ENCODE results near the gene NAALADL1. TPM values are rescaled to one million over a fixed set of nuclear protein-coding genes. Genes with fewer than 3 reads are reported as not detected.

The NAALADL1 gene
- total RNA-seq, 1 donor from 2014 or later, result 13.4 TPM

- Mint-ChIP-seq H3K27ac (no peak overlapping the region), H3K9me3 (no peaks in the 10 kb centered on the region), H3K27me3 (no peaks in the 10 kb centered on the region), H3K36me3 (ENCODE audit: low read depth) (peaks cover 52% of the 10 kb centered on the region), H3K4me3 (no peak overlapping the region), H3K4me1 (peaks cover 25% of the 10 kb centered on the region)
- ATAC-seq (ENCODE audit: low read depth) (no peak), DNase-seq (no peak)
- ChIA-PET POLR2A (interaction anchor here (0.5 kb wide), 1 partner anchor 36 kb away, joined by 3 read pairs; no protein-coding TSS in a partner anchor), CTCF (no interaction called here)
- TF ChIP-seq CTCF (IDR thresholded peaks at IDR 0.05), result no peak
- intact Hi-C loops (cut with micrococcal nuclease), result no loop called here
Observed at GRCh38 chr11:65086809-65087208, 28.5 kb upstream of the NAALADL1 start.

DNA sequence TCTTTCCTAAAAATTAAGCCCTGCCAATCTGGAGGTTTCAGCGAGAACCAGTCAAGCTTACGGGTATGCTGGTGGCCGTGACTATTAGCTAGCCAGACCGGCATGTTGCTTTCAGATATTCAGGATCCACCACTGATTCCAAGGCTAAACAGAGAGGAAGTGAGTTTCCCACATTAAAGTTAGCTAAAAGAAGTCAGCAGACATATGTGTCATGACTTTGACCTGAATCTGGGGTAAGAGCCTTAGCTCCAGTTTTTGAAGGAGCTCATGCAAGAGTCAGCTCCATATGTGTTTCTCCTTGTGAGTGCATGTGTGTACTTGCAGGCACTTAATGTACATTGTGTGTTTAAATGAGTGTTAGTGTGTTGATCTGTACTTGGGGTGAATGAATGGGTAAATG lies 27.1 kb upstream of the NAALADL1 start:
- H3K27ac Mint-ChIP-seq, result peak overlapping the region; percentile 94
- ChIA-PET POLR2A (interaction anchor here (0.9 kb wide), 1 partner anchor 50 kb away, joined by 3 read pairs; no protein-coding TSS in a partner anchor), CTCF (interaction anchor here (1.4 kb wide), 1 partner anchor 36 kb away, joined by 5 read pairs; the partner anchor contains the start of genes FAU and MRPL49)
- intact Hi-C loops (cut with micrococcal nuclease), result loop anchor here (2.0 kb wide), 1 partner anchor 169 kb away; the partner anchor contains the start of gene ATG2A
- DNase-seq (no peak), ATAC-seq (ENCODE audit: low read depth) (no peak)
- H3K4me3 Mint-ChIP-seq, result peak overlapping the region; percentile 93
- peaks cover 25% of the 10 kb centered on the region for H3K4me1 Mint-ChIP-seq
- H3K9me3 Mint-ChIP-seq, result no peaks in the 10 kb centered on the region
- peaks cover 52% of the 10 kb centered on the region for H3K36me3 Mint-ChIP-seq (ENCODE audit: low read depth)
- H3K27me3 Mint-ChIP-seq, result no peaks in the 10 kb centered on the region
- no peak for TF ChIP-seq CTCF (IDR thresholded peaks at IDR 0.05)

DNA sequence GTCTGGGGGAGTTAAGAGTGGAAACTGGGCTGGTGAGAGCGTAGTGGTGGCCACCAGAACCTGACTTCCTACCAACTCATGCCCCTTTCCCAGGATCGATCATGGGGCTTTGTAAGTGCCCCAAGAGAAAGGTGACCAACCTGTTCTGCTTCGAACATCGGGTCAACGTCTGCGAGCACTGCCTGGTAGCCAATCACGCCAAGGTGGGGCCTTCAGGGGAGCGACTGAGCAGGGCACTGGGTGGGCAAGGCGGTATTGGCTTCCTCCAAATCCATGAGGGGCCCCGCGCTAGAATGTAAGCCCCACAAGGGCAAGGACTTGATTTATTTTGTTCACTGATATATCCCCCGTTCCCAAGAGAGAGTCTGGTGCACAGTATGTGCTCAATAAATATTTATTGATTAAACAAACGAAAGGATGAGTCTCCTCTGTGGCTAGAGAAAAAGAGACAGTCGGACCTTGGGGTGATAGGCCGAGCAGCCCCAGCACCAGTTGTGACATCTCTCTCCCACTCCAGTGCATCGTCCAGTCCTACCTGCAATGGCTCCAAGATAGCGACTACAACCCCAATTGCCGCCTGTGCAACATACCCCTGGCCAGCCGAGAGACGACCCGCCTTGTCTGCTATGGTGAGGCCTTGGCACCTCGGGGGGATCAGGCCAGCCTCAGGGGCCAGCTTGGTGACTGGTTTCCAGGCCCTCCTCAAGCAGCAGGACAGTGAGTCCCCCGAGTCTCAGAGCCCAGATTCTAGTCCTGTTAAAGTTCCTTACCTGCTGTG lies 26.4 kb upstream of the NAALADL1 start:
- peak overlapping the region; percentile 94 for H3K27ac Mint-ChIP-seq
- no peaks in the 10 kb centered on the region for H3K27me3 Mint-ChIP-seq
- H3K9me3 Mint-ChIP-seq, result no peaks in the 10 kb centered on the region

DNA sequence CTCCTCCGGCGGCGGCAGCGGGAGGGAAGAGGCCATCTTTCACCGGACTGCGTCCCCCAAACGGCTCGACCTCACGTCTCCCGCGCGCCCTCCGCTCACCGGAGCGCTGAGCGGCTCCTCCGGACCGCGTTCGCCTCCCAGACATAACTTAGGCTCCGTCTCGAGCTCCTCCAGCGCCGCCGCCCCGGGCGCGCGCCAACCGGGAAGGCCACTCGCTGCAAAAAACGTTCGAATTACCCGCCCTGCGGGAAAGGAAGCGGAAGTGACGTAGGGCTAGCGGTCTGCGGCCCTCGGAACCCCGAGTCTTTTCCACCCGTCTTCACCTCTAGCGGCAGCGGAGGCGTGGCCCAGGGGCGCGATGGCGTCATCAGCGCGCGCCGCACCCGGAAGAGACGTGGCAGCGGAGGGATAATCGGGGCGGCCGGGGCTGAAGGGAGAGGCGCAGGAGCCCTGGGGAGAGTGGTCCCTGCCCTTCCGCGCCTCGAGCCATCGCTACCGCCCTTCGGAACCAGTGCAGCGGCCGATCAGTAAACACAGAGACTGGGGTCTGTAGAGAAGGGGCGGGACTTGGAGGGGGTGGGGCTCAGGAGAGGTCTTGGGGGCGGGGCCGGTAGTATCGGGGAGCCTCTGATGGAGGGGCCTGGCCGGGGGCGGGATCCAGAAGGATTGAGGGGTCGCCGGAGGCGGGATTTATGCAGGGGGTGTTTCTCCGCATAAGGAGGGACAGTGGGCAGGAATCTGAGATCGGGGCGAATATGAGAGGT lies 25.7 kb upstream of the NAALADL1 start, which contains the start of the genes CDCA5 and ZFPL1:
TSS of gene CDCA5 (minus strand) at position 207 of the 764 bp plus-strand sequence. CDS start at position 145, 62 bp downstream.
TSS of gene ZFPL1 (plus strand) at position 389 of the 764 bp plus-strand sequence. CDS start 477 bp downstream, outside the sequence.
- ChIA-PET POLR2A (interaction anchor here (0.6 to 2.2 kb wide), 4 partner anchors 8 to 50 kb away, joined by 3 to 7 read pairs (median 5); partner anchors contain the start of genes SYVN1 and VPS51), CTCF (interaction anchor here (0.6 to 1.7 kb wide), 2 partner anchors 70 to 893 kb away, joined by 3 read pairs; partner anchors contain the start of gene ARL2)
- Mint-ChIP-seq H3K9me3 (no peaks in the 10 kb centered on the region), H3K4me3 (peak within 1 kb of the TSS; percentile 93), H3K27ac (peak within 1 kb of the TSS; percentile 94), H3K4me1 (peaks cover 25% of the 10 kb centered on the region), H3K27me3 (no peaks in the 10 kb centered on the region), H3K36me3 (ENCODE audit: low read depth) (peaks cover 45% of the 10 kb centered on the region)
- DNase-seq, result peak; percentile 97
- peak; percentile 92 for ATAC-seq (ENCODE audit: low read depth)
- intact Hi-C loops (cut with micrococcal nuclease), result loop anchor here (1.0 to 2.0 kb wide), 8 partner anchors 12 to 167 kb away; partner anchors contain the start of genes ARL2, ATG2A, FAU and MRPL49
- no peak for TF ChIP-seq CTCF (IDR thresholded peaks at IDR 0.05)

More for the DNA sequence above, 26.4 kb upstream of the NAALADL1 start:
- H3K4me3 Mint-ChIP-seq, result peak overlapping the region; percentile 93
- peaks cover 52% of the 10 kb centered on the region for H3K36me3 Mint-ChIP-seq (ENCODE audit: low read depth)
- ChIA-PET CTCF (interaction anchor here (1.4 to 1.7 kb wide), 2 partner anchors 37 to 71 kb away, joined by 3 to 5 read pairs; partner anchors contain the start of genes ARL2, FAU and MRPL49), POLR2A (interaction anchor here (0.9 kb wide), 1 partner anchor 51 kb away, joined by 3 read pairs; no protein-coding TSS in a partner anchor)
- intact Hi-C loops (cut with micrococcal nuclease), result loop anchor here (1.0 to 2.0 kb wide), 8 partner anchors 12 to 168 kb away; partner anchors contain the start of genes ARL2, ATG2A, FAU and MRPL49
- no peak for ATAC-seq (ENCODE audit: low read depth)
- H3K4me1 Mint-ChIP-seq, result peaks cover 25% of the 10 kb centered on the region
- DNase-seq, result no peak
- TF ChIP-seq CTCF (IDR thresholded peaks at IDR 0.05), result no peak

Data from activated B cell treated with CpG ODN at 0.5 μM for 24 hours (primary cell).